PC-3 (cell line): ENCODE results near the gene TAF1L.

ENCODE experiments used
- EZH2 ChIP-seq: fragments of 300-600 bp; sonication (generic); IDR thresholded peaks from one replicate; pipeline ENCODE4 v1.6.1; 2017; ENCODE audit warnings: antibody characterized with exemption, mild to moderate bottlenecking, low read length; ENCODE audit not compliant: unreplicated experiment
- EZH2phosphoT487 ChIP-seq: fragments of 300-600 bp; sonication (generic); IDR thresholded peaks from 2 replicates; pipeline ENCODE4 v1.6.1; 2018; ENCODE audit warnings: mild to moderate bottlenecking, antibody characterized with exemption, low read length, borderline replicate concordance
- TF ChIP-seq, protein P1 (sequence below): fragments of 300-600 bp; sonication (generic); conservative IDR thresholded peaks from 2 replicates; pipeline ENCODE4 v1.5.1; 2017; ENCODE audit warnings: antibody characterized with exemption, low read depth, mild to moderate bottlenecking, low read length

DNA sequence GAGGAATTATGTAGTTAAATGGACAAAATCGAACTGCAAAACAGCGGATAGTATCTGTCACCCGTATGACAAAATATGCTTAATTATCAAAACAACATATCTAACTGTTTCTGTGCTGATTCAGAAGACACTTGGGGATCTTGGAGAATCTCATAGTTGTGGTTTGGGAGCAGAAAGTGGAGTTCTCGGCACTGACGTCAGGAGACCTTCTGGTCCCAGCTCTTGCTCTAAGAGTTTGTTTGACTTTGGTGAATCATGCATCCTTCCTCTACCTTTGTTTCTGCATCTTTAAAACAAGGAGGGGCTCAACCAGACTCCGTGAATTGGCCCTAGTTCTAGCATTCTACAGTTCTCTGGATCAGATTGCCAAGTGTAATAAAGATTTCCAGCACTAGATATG is 37.0 kb upstream of the TAF1L start:
- TF ChIP-seq, protein P1, sequence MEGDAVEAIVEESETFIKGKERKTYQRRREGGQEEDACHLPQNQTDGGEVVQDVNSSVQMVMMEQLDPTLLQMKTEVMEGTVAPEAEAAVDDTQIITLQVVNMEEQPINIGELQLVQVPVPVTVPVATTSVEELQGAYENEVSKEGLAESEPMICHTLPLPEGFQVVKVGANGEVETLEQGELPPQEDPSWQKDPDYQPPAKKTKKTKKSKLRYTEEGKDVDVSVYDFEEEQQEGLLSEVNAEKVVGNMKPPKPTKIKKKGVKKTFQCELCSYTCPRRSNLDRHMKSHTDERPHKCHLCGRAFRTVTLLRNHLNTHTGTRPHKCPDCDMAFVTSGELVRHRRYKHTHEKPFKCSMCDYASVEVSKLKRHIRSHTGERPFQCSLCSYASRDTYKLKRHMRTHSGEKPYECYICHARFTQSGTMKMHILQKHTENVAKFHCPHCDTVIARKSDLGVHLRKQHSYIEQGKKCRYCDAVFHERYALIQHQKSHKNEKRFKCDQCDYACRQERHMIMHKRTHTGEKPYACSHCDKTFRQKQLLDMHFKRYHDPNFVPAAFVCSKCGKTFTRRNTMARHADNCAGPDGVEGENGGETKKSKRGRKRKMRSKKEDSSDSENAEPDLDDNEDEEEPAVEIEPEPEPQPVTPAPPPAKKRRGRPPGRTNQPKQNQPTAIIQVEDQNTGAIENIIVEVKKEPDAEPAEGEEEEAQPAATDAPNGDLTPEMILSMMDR: no peak
- TF ChIP-seq EZH2 (no peak), EZH2phosphoT487 (no peak)
